Measurements from ENCODE around the gene FBXO48. TPM values are rescaled to one million over a fixed set of nuclear protein-coding genes. Genes with fewer than 3 reads are reported as not detected.

The FBXO48 gene
- total and polyA plus RNA-seq, 2 of the 8 experiments (the other 6 are each of a cell fraction or from before 2014, with no cell fraction given), result 1.1 to 1.5 TPM

- no peak for TF ChIP-seq ATF2 (IDR thresholded peaks at IDR 0.05; ENCODE audit: low read length)
- no peak for TF ChIP-seq MAX (IDR thresholded peaks at IDR 0.05)
Measured at GRCh38 chr2:68456198-68456597, 10.9 kb downstream of the FBXO48 start (continued).
